CD14-positive monocyte (primary cell): ENCODE results near the gene LRRN3. TPM values are rescaled to one million over a fixed set of nuclear protein-coding genes. Genes with fewer than 3 reads are reported as not detected.

ENCODE experiments used
- DNase-seq, 3 donors: peaks; one replicate each; pipeline ENCODE4 v3.0.0-alpha.2; 2011 to 2022
- H2AFZ ChIP-seq: 2 replicates; pipeline ENCODE4 v1.6.0; 2012; ENCODE audit warnings: mild to moderate bottlenecking, low read depth, low read length, inconsistent platforms; ENCODE audit not compliant: insufficient read depth, poor library complexity, severe bottlenecking
- H3K27ac ChIP-seq, 2 donors: 1 replicate in 1 of 2; 2 replicates in 1 of 2; pipeline ENCODE4 v1.5.1; 2012 to 2013; ENCODE audit warnings: low read length in 2 of 2, control low read depth in 1 of 2, inconsistent platforms in 1 of 2, low read depth in 1 of 2, mild to moderate bottlenecking in 1 of 2
- H3K27me3 ChIP-seq, 2 donors: one replicate each; pipeline versions ENCODE4 v1.6.0 to v1.6.1; 2011 to 2013; ENCODE audit warnings: low read length in 2 of 2; ENCODE audit not compliant: control insufficient read depth in 2 of 2, insufficient read depth in 2 of 2
- H3K36me3 ChIP-seq, 2 donors: replicated peaks in 1 of 2; 1 replicate in 1 of 2; 2 replicates in 1 of 2; pipeline versions ENCODE4 v1.5.1 to v1.6.1; 2012 to 2013; ENCODE audit warnings: low read length in 2 of 2, control low read depth in 1 of 2, inconsistent platforms in 1 of 2, mild to moderate bottlenecking in 1 of 2; ENCODE audit not compliant: insufficient read depth in 2 of 2, control insufficient read depth in 1 of 2
- H3K4me1 ChIP-seq, 2 donors: 1 replicate in 1 of 2; 2 replicates in 1 of 2; pipeline versions ENCODE4 v1.5.1 to v1.6.1; 2012 to 2013; ENCODE audit warnings: low read length in 2 of 2, control low read depth in 1 of 2, inconsistent platforms in 1 of 2, mild to moderate bottlenecking in 1 of 2, moderate library complexity in 1 of 2; ENCODE audit not compliant: insufficient read depth in 2 of 2, control insufficient read depth in 1 of 2
- H3K4me2 ChIP-seq: replicated peaks from 2 replicates; pipeline ENCODE3; 2012; ENCODE audit warnings: low read length, moderate library complexity, mild to moderate bottlenecking; ENCODE audit not compliant: poor library complexity, severe bottlenecking; ENCODE audit errors: extremely low read depth
- H3K4me3 ChIP-seq, 3 experiments: fragments of 200-600 bp in 1 of 3; sonication (generic) in 1 of 3; replicated peaks in 1 of 3; 1 replicate in 2 of 3; 2 replicates in 1 of 3; pipeline ENCODE4 v1.5.1; 2011 to 2013; ENCODE audit warnings: low read length in 3 of 3, mild to moderate bottlenecking in 3 of 3, control low read depth in 2 of 3, low read depth in 2 of 3, inconsistent platforms in 1 of 3, moderate library complexity in 1 of 3
- H3K79me2 ChIP-seq: 2 replicates; pipeline ENCODE4 v1.6.0; 2012; ENCODE audit warnings: mild to moderate bottlenecking, control low read depth, inconsistent platforms, low read length, moderate library complexity; ENCODE audit not compliant: insufficient read depth
- H3K9ac ChIP-seq: 2 replicates; pipeline ENCODE4 v1.6.0; 2017; ENCODE audit warnings: low read length, mild to moderate bottlenecking; ENCODE audit not compliant: insufficient read depth, poor library complexity, severe bottlenecking
- H3K9me3 ChIP-seq, 2 donors: replicated peaks in 1 of 2; 1 replicate in 1 of 2; 2 replicates in 1 of 2; pipeline versions ENCODE4 v1.5.1 to v1.6.1; 2012 to 2013; ENCODE audit warnings: low read length in 2 of 2, control low read depth in 1 of 2; ENCODE audit not compliant: control insufficient read depth in 1 of 2, insufficient read depth in 1 of 2
- H4K20me1 ChIP-seq: 2 replicates; pipeline ENCODE4 v1.6.0; 2012; ENCODE audit warnings: mild to moderate bottlenecking, low read length, control low read depth, moderate library complexity; ENCODE audit not compliant: insufficient read depth
- H3K27ac Mint-ChIP-seq, 7 donors: one replicate each; pipeline ENCODE4 v1.8.0; 2020; ENCODE audit warnings: mild to moderate bottlenecking in 7 of 7, mixed read lengths in 7 of 7, moderate library complexity in 6 of 7, inconsistent platforms in 2 of 7
- H3K27me3 Mint-ChIP-seq, 3 donors: one replicate each; pipeline ENCODE4 v1.8.0; 2021 to 2022; ENCODE audit warnings: low read depth in 3 of 3, mild to moderate bottlenecking in 3 of 3, mixed read lengths in 3 of 3, moderate library complexity in 3 of 3, inconsistent platforms in 1 of 3
- H3K36me3 Mint-ChIP-seq, 2 donors: one replicate each; pipeline ENCODE4 v1.8.0; 2020; ENCODE audit warnings: mixed read lengths in 2 of 2, inconsistent platforms in 1 of 2, mild to moderate bottlenecking in 1 of 2
- H3K4me1 Mint-ChIP-seq: one replicate; pipeline ENCODE4 v1.8.0; 2020; ENCODE audit warnings: mild to moderate bottlenecking, mixed read lengths
- H3K4me3 Mint-ChIP-seq, 2 donors: one replicate each; pipeline ENCODE4 v1.8.0; 2020; ENCODE audit warnings: mild to moderate bottlenecking in 2 of 2, mixed read lengths in 2 of 2, moderate library complexity in 1 of 2
- H3K9me3 Mint-ChIP-seq, 7 donors: one replicate each; pipeline ENCODE4 v1.8.0; 2020 to 2022; ENCODE audit warnings: mixed read lengths in 7 of 7, mild to moderate bottlenecking in 6 of 7, moderate library complexity in 6 of 7, inconsistent platforms in 2 of 7
- CTCF ChIP-seq: fragments of 200-600 bp; IDR thresholded peaks from one replicate; pipeline ENCODE4 v1.8.0; 2022; ENCODE audit warnings: antibody characterized with exemption, mild to moderate bottlenecking
- WGBS: methylation state at CpG from one replicate; pipeline ENCODE4 v1.1.5; 2013; ENCODE audit warnings: missing lambda C conversion rate; ENCODE audit not compliant: insufficient coverage; 5-methylcytosine and 5-hydroxymethylcytosine counted together
- intact Hi-C, 2 donors: fragments of 100-400 bp; cut with micrococcal nuclease; formaldehyde crosslinking; loops; one replicate each; pipeline versions ENCODE4 v1.15.0 to v1.15.1; 2023
- polyA plus RNA-seq, 3 donors: library from polyadenylated mRNA; depleted of rRNA in 1 of 3; unstranded in 2 of 3; stranded (reverse) in 1 of 3; fragments of 300-500 nt in 2 of 3; fragments of >200 nt in 1 of 3; fragmentation: Illumina TruSeq in 2 of 3; gene quantifications; 1 replicate in 2 of 3; 2 replicates in 1 of 3; pipeline ENCODE4 v1.2.3, GENCODE V29; 2012 to 2021

Gene LRRN3
- polyA plus RNA-seq, 3 donors, result 0.12 to 0.22 TPM; not detected in 1

- Mint-ChIP-seq H3K27me3 (no peaks in the 10 kb centered on the region), H3K4me3 (no peak overlapping the region), H3K27ac (no peak overlapping the region), H3K36me3 (no peaks in the 10 kb centered on the region), H3K9me3 (peaks cover 0 to 2% (median 0%) of the 10 kb centered on the region in 7 donors), H3K4me1 (no peaks in the 10 kb centered on the region)
- intact Hi-C loops, result no loop called here
- Histone ChIP-seq H4K20me1 (no peaks in the 10 kb centered on the region), H3K36me3 (no peaks in the 10 kb centered on the region), H3K4me3 (no peak overlapping the region), H3K27me3 (no peaks in the 10 kb centered on the region), H3K9ac (no peak overlapping the region), H3K4me1 (no peaks in the 10 kb centered on the region), H3K79me2 (no peaks in the 10 kb centered on the region), H3K4me2 (no peak overlapping the region), H2AFZ (no peak overlapping the region), H3K27ac (no peak overlapping the region), H3K9me3 (peaks cover 0 to 4% of the 10 kb centered on the region in 2 donors)
- WGBS, result 60% methylated on average over 1 of the region's 2 CpGs
- no peak for DNase-seq
- no peak for TF ChIP-seq CTCF
Measured at GRCh38 chr7:111056371-111056770, 34.6 kb upstream of the LRRN3 start.

- H3K79me2 ChIP-seq, result no peaks in the 10 kb centered on the region
- H3K9me3 ChIP-seq, result peaks cover 0 to 4% of the 10 kb centered on the region in 2 donors
- no peak overlapping the region for H3K9ac ChIP-seq
- Mint-ChIP-seq H3K27me3 (no peaks in the 10 kb centered on the region), H3K36me3 (no peaks in the 10 kb centered on the region), H3K4me1 (no peaks in the 10 kb centered on the region), H3K27ac (no peak overlapping the region), H3K4me3 (no peak overlapping the region), H3K9me3 (peaks cover 1 to 7% (median 4%) of the 10 kb centered on the region in 7 donors)
- no peaks in the 10 kb centered on the region for H3K4me1 ChIP-seq
- H4K20me1 ChIP-seq, result no peaks in the 10 kb centered on the region
- H3K36me3 ChIP-seq, result no peaks in the 10 kb centered on the region
- DNase-seq, result no peak
- no peak overlapping the region for H2AFZ ChIP-seq
- 94% methylated on average over 2 of the region's 4 CpGs for WGBS
- TF ChIP-seq CTCF, result no peak
- H3K27me3 ChIP-seq, result no peaks in the 10 kb centered on the region
- no peak overlapping the region for H3K27ac ChIP-seq
- H3K4me2 ChIP-seq, result no peak overlapping the region
- H3K4me3 ChIP-seq, result no peak overlapping the region
- intact Hi-C loops, result no loop called here
Measured at GRCh38 chr7:111057066-111057465, 33.9 kb upstream of the LRRN3 start.
